Fibroblast of skin of left biceps (primary cell): ENCODE data around the gene LAMTOR3.

Source experiments
- DNase-seq, 2 experiments: peaks; one replicate each; pipeline ENCODE4 v3.0.0-alpha.2; 2013; ENCODE audit warnings: low read depth in 2 of 2

The LAMTOR3 gene

GRCh38 chr4:99861120-99861905, 32.9 kb downstream of the LAMTOR3 start:
- no peak for DNase-seq

GRCh38 chr4:99860521-99860920, 33.7 kb downstream of the LAMTOR3 start:
- DNase-seq: no peak

- DNase-seq: no peak
Observed at GRCh38 chr4:99859618-99860017, 34.6 kb downstream of the LAMTOR3 start.

DNA sequence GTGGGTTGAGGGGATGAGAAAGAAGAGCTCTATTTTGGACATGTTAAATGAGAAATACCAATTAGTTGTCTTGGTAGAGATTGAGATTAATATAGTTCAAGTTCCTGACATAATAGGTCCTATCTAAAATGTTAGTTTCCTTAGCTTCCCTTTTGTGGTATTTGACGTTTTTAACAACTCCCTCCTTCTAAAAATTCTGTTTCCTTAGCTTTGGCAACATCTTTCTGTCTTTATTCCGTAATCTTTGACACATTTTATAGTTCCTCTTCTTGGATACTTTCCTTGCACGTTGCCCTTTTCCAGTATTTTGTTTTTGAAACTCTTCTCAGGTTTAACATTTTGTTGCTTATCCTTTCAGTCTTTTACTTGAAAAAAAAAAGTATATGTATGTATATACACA, 36.9 kb downstream of the LAMTOR3 start:
- no peak for DNase-seq

GRCh38 chr4:99856166-99856565, 38.1 kb downstream of the LAMTOR3 start:
- DNase-seq: no peak

DNA sequence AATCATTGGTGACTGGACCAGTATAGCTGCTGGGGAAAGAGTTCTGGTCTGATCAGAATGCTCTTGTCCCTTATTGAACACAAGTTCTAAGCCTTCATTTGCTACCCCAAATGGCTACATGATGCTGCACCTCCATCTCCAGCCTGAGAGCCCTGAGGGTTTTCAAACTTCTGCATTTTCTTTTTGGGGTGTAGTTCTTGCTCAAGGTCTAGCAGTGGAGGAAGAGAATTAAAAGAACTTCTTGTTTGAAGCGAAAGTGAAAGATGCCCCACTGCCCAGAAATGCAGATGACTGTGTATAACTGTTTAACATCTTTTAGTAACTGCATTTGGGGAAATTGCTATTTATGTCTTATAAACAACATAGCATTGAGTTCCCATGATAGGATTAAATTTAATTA, 38.5 kb downstream of the LAMTOR3 start:
- DNase-seq: no peak

GRCh38 chr4:99853999-99854398, 40.2 kb downstream of the LAMTOR3 start:
- DNase-seq: no peak

DNA sequence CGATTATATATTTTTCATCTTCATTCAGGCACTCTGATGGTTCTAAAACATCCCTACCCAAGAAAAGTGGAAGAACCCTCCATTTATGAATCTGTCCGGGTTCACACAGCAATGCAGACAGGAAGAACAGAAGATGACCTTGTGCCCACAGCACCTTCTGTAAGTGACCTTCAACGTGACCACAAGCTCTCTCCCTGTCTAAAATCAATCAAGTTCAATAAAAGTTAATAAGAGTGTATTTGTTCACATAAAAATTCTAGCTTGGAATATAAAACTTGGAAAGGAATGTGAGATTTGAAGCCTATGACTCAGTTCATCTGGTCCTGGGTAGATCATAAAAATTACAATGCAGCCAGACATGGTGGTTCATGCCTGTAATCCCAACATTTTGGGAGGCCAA, 41.0 kb downstream of the LAMTOR3 start:
- no peak for DNase-seq

GRCh38 chr4:99852199-99852749, 42.0 kb downstream of the LAMTOR3 start:
- DNase-seq: no peak

DNA sequence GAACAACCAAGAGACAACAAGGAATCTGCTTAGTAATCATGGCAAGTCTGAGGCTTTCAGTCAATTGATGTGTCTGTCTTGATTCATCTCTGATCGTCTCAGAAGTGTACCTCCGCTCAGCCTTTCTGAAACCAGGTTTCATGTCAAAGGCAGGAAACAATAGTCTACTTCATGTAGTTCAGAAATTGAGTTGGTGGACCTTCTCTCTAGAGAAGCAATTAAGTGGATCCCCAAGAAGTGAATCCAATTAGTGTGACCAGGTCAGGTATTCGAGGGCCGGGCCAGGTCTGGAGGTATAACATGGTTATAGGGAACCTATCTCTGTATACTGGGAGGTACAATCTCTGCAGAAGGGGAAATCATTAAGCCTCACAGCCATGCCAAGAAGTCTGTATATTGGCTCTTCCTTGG, 45.6 kb downstream of the LAMTOR3 start:
- no peak for DNase-seq

GRCh38 chr4:99847362-99847976, 46.8 kb downstream of the LAMTOR3 start:
- no peak for DNase-seq

DNA sequence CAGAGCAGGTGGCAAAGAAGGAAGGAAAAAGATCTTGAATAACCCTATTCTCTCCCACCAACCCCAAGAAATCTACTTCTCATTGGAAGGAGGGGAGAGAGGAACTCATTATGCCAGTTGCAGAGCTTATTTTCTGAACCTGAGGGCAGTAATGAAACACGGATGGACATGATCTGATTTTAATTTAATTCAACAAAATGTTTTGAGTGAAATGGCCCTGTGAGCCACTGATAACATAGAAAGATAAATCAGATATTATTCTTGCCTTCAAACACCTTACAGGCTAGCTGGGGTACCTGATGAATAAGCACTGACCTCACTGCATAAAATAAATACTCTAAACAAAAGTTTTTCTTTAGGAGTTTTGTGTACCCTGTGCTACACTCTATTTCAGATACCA, 47.3 kb downstream of the LAMTOR3 start:
- DNase-seq: no peak

DNA sequence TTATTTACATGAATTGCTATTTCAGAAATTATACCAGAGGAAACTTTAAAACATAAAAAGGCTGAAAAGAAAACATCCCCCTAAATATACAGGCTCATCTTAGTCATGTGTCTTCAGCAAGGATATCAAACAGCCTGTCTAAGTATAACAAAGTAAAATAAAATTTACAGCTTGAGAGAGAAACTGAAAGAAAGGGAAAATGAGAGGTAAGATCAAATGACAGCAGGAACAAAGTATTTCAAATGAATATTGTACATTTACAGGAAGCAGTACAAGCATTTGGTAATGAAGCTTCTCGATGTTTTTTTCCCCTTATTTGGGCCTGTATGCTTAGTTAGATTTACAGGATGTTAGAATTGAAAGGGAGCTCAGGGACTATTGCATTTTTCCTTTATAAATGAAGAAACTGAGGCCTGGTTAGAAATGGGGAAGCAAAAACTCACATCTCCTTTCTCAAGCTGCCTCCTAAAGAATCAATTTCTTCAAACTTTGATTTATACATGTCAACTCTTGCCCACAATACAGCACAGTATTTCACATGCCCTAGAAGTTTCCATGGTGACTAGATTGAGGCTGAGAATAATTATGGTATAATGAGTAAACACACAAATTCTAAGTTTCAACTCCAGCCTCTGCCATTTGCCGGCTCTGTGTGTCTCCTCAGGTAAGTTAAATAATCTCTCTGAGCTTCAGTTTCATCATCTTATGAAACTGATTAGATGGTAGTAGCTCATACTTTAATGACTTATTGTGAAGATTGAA, 48.3 kb downstream of the LAMTOR3 start:
- no peak for DNase-seq

GRCh38 chr4:99845179-99845578, 49.0 kb downstream of the LAMTOR3 start:
- no peak for DNase-seq

DNA sequence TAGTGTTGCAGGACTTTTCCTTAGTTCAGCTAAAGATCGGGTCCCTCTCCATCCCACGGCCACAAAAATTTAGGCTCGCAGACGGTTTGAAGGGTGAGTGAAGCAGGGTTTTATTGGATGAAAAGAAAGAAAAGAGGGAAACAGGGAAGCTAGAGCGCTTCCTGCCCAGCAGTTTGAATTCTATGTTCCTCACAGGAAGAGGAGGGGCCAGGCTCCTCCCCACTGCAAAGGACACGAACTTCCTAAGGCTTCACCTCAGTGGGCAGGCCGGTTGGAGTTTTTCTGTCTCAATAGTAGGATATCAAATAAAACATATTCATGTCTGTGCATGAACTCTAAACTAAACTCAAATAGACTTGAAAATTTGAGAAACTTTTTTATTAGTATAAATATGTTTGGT, 50.2 kb downstream of the LAMTOR3 start:
- DNase-seq: no peak

DNA sequence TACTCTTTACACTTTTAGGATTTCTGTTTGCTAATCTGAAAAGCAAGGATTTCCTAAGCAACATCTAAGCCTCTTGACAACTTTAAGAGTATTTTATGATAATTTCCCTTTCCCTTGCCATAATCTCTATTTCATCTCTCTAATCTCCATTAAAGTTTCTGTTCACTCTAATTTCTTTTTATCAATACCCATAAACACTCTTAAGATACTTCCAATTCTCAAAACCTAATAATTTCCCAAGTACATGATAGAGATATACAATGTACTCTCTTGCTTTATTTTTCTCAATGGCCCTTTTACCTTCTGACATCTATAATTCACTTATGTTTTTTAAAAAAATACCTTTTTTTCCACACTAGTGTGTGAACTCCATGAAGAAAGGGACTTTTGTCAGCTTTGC, 50.8 kb downstream of the LAMTOR3 start:
- DNase-seq: no peak

DNA sequence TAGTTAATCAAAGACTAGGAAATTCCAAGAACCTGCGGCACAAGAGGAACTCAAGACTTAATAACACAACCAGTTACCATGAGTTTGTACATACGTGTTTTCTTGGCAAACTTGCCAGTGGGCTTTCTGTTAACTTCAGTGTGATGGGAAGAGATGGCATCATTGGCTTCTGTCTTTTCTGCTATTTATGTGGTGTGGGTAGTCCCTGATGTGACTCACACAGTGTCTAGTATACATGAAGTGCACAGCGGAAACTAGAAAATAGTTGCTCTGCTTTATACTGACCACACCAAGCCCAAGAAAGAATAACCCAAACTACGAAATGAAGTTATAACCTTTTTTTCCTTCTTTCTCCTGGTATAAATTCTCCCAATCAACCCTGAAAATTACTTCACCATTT, 53.1 kb downstream of the LAMTOR3 start:
- DNase-seq: no peak

- DNase-seq: no peak
Observed at GRCh38 chr4:99838927-99839326, 55.3 kb downstream of the LAMTOR3 start.

GRCh38 chr4:99835942-99836341, 58.3 kb downstream of the LAMTOR3 start:
- DNase-seq: no peak

- DNase-seq: no peak
Observed at GRCh38 chr4:99834569-99834968, 59.7 kb downstream of the LAMTOR3 start.

DNA sequence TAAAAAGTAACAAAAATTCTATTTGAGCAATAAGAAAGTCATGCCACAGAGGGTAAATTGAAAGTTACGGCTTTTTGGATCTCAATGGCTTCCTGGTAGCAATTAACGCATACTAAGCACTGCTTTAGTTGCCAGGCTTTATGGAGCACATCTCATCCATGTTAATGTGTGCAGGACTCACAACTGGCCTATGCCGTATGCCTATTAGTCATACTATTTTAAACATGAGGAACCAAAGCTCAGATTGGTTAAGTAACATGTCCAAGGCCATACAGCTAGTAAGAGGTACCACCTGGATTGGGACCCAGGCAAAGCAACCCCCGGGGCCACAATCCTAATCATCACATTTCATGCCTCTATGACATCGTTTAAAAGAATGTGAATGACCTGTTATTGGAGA, 60.5 kb downstream of the LAMTOR3 start:
- DNase-seq: no peak

DNA sequence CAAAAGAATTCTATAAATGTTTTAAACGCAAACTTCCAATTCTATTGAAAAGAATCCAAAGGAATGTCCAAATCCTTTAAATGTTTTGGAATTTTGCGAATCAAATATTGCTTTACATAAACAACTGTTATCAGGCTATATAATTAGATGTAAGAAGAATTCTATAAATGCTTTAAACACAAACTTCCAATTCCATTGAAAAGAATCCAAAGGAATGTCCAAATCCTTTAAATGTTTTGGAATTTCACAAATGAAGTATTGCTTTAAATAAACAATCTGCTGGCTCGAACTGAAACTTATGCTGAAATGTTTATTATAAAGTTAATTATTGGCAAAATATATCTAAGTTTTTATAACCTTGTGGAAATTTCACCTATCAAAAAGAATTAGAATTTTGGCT, 61.5 kb downstream of the LAMTOR3 start:
- DNase-seq: no peak

GRCh38 chr4:99832321-99832720, 61.9 kb downstream of the LAMTOR3 start:
- no peak for DNase-seq
